Epithelial cell of esophagus (primary cell): ENCODE results near the gene RNF32.

Experiments
- DNase-seq: peaks from one replicate; pipeline ENCODE4 v3.0.0; 2010; ENCODE audit warnings: low read depth
- H3K4me3 ChIP-seq: 2 replicates; pipeline ENCODE4 v1.5.1; 2011; ENCODE audit warnings: mild to moderate bottlenecking, low read length, control low read depth
- CTCF ChIP-seq: IDR thresholded peaks from 2 replicates; pipeline ENCODE4 v1.5.1; 2011; ENCODE audit warnings: low read depth, mild to moderate bottlenecking, low read length, control low read depth, inconsistent platforms; ENCODE audit not compliant: insufficient read depth; ENCODE audit errors: missing control alignments

RNF32 gene

DNA sequence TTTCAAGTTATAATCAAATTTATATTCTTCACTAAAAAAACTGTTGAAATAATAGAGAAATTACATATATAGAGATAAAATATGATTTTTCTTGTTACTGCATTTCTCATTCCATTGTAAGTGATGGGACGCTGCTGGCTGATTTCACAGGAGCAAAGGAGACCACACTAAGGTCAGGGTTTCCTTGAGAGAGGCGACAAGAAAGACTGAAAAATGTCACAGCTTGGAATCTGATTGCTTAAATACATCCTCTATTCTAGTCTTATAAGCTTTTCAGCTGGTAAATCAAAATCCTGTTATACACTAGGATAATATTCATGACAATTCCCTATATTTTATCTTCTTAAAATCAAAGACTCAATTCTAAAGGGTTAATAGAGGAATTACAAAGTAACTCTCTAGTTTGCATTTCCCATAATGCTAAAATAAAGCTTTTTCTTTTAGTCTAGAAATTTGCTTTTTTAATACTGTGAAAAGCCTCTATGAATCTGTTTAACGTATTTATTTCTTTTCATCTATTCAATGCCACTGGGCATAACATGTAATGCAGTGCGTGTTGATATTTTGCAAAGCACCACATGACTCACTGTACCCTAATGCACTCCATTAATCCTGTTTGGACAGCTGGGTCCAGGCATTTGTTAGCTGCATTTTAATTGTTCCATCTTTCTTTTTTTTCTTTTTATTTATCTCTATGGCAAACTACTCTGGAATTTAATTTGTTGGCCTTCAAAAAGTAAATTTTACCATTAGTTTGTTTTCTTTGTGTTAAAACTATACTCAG, 81.7 kb downstream of the RNF32 start:
- no peak for TF ChIP-seq CTCF
- DNase-seq, result peak; percentile 48

GRCh38 chr7:156725073-156725472, 84.5 kb downstream of the RNF32 start:
- no peak for TF ChIP-seq CTCF
- H3K4me3 ChIP-seq, result no peak overlapping the region
- peak; percentile 64 for DNase-seq

More for the DNA sequence above, 81.7 kb downstream of the RNF32 start:
- H3K4me3 ChIP-seq, result no peak overlapping the region

- no peak for TF ChIP-seq CTCF
- no peak overlapping the region for H3K4me3 ChIP-seq
- DNase-seq, result no peak
Observed at GRCh38 chr7:156725936-156726335, 85.4 kb downstream of the RNF32 start.
